ENCODE measurements around the gene XRRA1. TPM values are rescaled to one million over a fixed set of nuclear protein-coding genes. Genes with fewer than 3 reads are reported as not detected.

XRRA1 gene, protein sequence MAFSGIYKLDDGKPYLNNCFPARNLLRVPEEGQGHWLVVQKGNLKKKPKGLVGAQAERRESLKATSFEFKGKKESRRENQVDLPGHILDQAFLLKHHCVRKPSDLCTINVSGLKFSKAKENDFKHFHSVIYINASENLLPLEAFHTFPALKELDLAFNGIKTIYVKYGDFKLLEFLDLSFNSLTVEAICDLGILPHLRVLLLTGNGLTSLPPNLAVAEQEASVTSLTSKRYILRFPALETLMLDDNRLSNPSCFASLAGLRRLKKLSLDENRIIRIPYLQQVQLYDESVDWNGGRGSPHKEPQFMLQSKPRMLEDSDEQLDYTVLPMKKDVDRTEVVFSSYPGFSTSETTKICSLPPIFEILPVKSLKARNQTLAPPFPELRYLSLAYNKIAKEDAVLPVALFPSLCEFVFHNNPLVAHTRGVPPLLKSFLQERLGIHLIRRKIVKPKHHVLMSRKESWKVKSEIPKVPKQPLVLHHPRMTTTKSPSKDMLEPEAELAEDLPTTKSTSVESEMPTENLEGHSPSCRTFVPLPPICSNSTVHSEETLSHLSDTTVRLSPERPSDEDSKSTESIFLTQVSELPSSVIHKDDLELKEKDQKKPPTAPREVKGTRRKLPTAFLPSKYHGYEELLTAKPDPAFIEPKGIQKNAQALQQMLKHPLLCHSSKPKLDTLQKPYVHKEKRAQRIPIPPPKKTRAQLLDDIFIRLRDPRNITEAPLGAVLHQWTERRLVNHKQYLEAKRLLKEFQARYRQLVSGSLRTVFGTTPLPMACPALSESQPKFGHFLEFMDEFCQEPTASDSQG
- 1 to 10 TPM; 7.3 to 7.9 TPM for total RNA-seq

DNA sequence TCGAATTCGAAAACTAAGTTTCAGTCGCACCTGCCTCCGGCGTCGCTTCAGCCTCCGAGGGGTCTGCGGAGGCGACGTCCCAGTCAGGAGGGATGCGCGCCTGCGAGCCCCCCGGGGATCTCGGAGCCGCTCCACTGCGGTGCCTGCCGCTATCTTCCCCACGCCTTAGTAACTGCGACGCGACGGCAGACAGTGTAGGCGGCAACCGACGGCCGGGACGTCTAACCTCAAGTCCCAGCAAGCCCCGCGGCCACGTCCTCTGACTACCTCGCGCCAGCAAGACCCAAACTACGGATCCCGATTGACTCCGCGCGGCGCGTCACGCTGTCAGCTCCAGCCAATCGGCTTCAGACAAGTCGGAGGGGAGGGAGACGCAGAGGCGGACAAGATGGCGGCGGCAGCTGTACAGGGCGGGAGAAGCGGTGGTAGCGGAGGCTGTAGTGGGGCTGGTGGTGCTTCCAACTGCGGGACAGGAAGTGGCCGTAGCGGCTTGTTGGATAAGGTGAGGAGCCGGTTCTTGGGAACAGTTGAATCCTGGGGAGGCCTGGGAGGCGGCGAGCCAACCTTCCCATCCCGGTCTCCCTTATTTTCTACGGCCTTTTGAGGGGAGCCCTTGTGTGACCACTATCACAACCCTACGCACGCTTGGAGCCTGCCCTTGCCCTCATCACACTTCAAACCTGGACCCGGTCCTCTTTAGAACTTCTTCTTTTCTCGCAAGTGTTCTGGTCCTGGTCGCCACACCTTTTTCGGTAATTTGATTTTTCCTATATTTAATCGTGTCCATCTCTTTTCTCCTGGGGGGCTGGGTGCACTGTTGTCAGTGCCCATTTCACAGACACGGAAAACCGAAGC lies at the start of gene XRRA1, which contains the start of gene SPCS2:
XRRA1 (minus strand) TSS at position 194 of the 855 bp plus-strand sequence. CDS start 8,213 bp downstream, outside the sequence.
SPCS2 (plus strand) TSS at position 369 of the 855 bp plus-strand sequence; CDS start at position 389, 20 bp downstream.

DNA sequence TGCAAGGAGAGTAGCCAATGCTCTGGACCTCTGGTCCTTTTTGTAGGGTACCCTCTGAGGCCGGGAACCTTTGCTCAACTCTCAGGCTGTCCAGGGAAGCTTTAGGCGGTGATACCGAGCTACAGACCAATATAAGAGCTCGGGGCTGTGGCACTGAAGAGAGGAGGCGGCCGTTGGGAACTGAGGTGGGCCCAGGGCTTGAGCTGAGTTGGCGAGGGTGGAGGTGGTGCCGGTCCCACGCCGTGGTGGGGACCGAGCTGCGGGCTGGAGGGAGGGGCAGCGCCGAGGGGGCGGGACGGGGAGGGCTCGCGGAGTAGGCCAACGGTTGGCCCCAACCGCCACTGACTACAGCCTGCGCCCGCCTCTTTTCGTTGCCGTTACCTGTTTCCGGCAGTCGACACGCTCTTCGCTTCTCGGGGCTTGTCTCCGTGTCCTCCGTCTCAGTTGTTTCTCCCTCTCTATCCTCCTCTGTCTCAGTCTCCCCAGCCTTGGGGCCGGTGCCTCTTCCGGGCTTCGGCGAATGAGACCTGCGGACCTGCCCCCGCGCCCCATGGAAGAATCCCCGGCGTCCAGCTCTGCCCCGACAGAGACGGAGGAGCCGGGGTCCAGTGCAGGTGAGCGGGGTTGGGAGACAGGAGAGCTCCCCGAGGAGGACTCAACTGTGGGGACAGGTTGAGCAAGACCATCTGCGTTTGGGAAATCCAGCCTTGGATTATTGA lies 39.8 kb upstream of the XRRA1 start, which contains the start of gene NEU3:
NEU3 (plus strand) TSS at position 393 of the 719 bp plus-strand sequence; CDS start at position 521, 128 bp downstream.

Other genes with a start within 250 kb of the XRRA1 start
- gene CHRDL2, start 217.7 kb downstream of the XRRA1 start, total RNA-seq, result not detected
- gene RNF169, start 200.2 kb downstream of the XRRA1 start, total RNA-seq, result 10 to 100 TPM; 16.1 to 17.2 TPM
- 100 to 1,000 TPM; 142 to 170 TPM for gene SPCS2, start 175 bp upstream of the XRRA1 start, total RNA-seq
- 10 to 100 TPM; 11.2 to 12.3 TPM for gene NEU3, start 39.8 kb upstream of the XRRA1 start, total RNA-seq
- not detected for gene OR2AT4, start 147.8 kb upstream of the XRRA1 start, total RNA-seq
- under 1 TPM in 1 of 2 experiments, not detected in 1; 0.08 TPM for gene SLCO2B1, start 202.0 kb upstream of the XRRA1 start, total RNA-seq